Activated CD8-positive, alpha-beta memory T cell treated with anti-CD3 and anti-CD28 coated beads for 48 hours (primary cell): Measurements from ENCODE around the gene RNLS.

Experiments used
- DNase-seq, 3 experiments: peaks; one replicate each; pipeline ENCODE4 v3.0.0-alpha.2; 2020; ENCODE audit warnings: low read depth in 2 of 3, low spot score in 2 of 3

Gene RNLS

GRCh38 chr10:88433565-88434186, 149.4 kb downstream of the RNLS start:
- no peak for DNase-seq

- no peak for DNase-seq
Observed at GRCh38 chr10:88431103-88431502, 152.0 kb downstream of the RNLS start.

GRCh38 chr10:88428976-88429375, 154.1 kb downstream of the RNLS start:
- DNase-seq, result no peak

- DNase-seq, result no peak
Observed at GRCh38 chr10:88428442-88428841, 154.7 kb downstream of the RNLS start.

- DNase-seq, result no peak
Observed at GRCh38 chr10:88427024-88427423, 156.1 kb downstream of the RNLS start.

GRCh38 chr10:88424881-88425280, 158.2 kb downstream of the RNLS start:
- DNase-seq, result no peak

- no peak for DNase-seq
Observed at GRCh38 chr10:88423732-88424131, 159.4 kb downstream of the RNLS start.

- no peak for DNase-seq
Observed at GRCh38 chr10:88421590-88421989, 161.5 kb downstream of the RNLS start.

GRCh38 chr10:88418871-88419270, 164.2 kb downstream of the RNLS start:
- no peak for DNase-seq

- no peak for DNase-seq
Observed at GRCh38 chr10:88417387-88418030, 165.6 kb downstream of the RNLS start.

GRCh38 chr10:88416801-88417200, 166.3 kb downstream of the RNLS start:
- DNase-seq, result no peak

- DNase-seq, result no peak
Observed at GRCh38 chr10:88415533-88416130, 167.5 kb downstream of the RNLS start.

- no peak for DNase-seq
Observed at GRCh38 chr10:88413412-88413811, 169.7 kb downstream of the RNLS start.

- DNase-seq, result no peak
Observed at GRCh38 chr10:88411772-88412349, 171.3 kb downstream of the RNLS start.

- no peak for DNase-seq
Observed at GRCh38 chr10:88409824-88410223, 173.3 kb downstream of the RNLS start.

- no peak for DNase-seq
Observed at GRCh38 chr10:88409236-88409635, 173.9 kb downstream of the RNLS start.

- DNase-seq, result no peak
Observed at GRCh38 chr10:88408096-88408495, 175.0 kb downstream of the RNLS start.

GRCh38 chr10:88404133-88404532, 179.0 kb downstream of the RNLS start:
- no peak for DNase-seq

- no peak for DNase-seq
Observed at GRCh38 chr10:88401671-88402347, 181.3 kb downstream of the RNLS start.

- no peak for DNase-seq
Observed at GRCh38 chr10:88399240-88399639, 183.9 kb downstream of the RNLS start.

GRCh38 chr10:88395677-88396076, 187.4 kb downstream of the RNLS start:
- DNase-seq, result no peak

- DNase-seq, result no peak
Observed at GRCh38 chr10:88392222-88392621, 190.9 kb downstream of the RNLS start.
